Neural cell (in vitro differentiated cells): ENCODE results near the gene CUX1. TPM values are rescaled to one million over a fixed set of nuclear protein-coding genes. Genes with fewer than 3 reads are reported as not detected.

ENCODE experiments used
- H2AFZ ChIP-seq: fragments of 200-600, 300-800 bp; sonication (generic), shearing (Covaris generic); 2 replicates; pipeline ENCODE4 v1.6.0; 2014; ENCODE audit warnings: low read depth, mild to moderate bottlenecking, antibody characterized with exemption, low read length, moderate library complexity
- H3F3A ChIP-seq: fragments of 200-600 bp; shearing (Covaris generic); 2 replicates; pipeline ENCODE4 v1.6.1; 2016; ENCODE audit warnings: mild to moderate bottlenecking, moderate library complexity, mixed read lengths, antibody characterized with exemption, low read length; ENCODE audit not compliant: insufficient read depth, poor library complexity, severe bottlenecking
- H3K27ac ChIP-seq: fragments of 200-600, 300-800 bp; sonication (generic), shearing (Covaris generic); 2 replicates; pipeline ENCODE4 v1.5.1; 2014; ENCODE audit warnings: mild to moderate bottlenecking, low read length, moderate library complexity
- H3K27me3 ChIP-seq: fragments of 300-800, 200-600 bp; sonication (generic), shearing (Covaris generic); 2 replicates; pipeline ENCODE4 v1.6.0; 2014; ENCODE audit warnings: mild to moderate bottlenecking, low read depth, low read length, moderate library complexity; ENCODE audit not compliant: insufficient read depth
- H3K36me3 ChIP-seq: fragments of 300-800, 200-600 bp; sonication (generic), shearing (Covaris generic); 2 replicates; pipeline ENCODE4 v1.5.1; 2014; ENCODE audit warnings: mild to moderate bottlenecking, antibody characterized with exemption, low read length, moderate library complexity; ENCODE audit not compliant: insufficient read depth
- H3K4me2 ChIP-seq: fragments of 300-800, 200-600 bp; sonication (generic), shearing (Covaris generic); 2 replicates; pipeline ENCODE4 v1.6.0; 2014; ENCODE audit warnings: mild to moderate bottlenecking, low read length
- H3K4me3 ChIP-seq: fragments of 300-800, 200-600 bp; sonication (generic), shearing (Covaris generic); 2 replicates; pipeline ENCODE4 v1.5.1; 2014; ENCODE audit warnings: mild to moderate bottlenecking, low read length, moderate library complexity
- H3K79me2 ChIP-seq: fragments of 200-600 bp; shearing (Covaris generic); replicated peaks from 2 replicates; pipeline ENCODE4 v1.6.0; 2014; ENCODE audit warnings: mild to moderate bottlenecking, low read length, moderate library complexity; ENCODE audit not compliant: insufficient read depth
- H3K9ac ChIP-seq: fragments of 300-800, 200-600 bp; sonication (generic), shearing (Covaris generic); 2 replicates; pipeline ENCODE4 v1.6.1; 2016; ENCODE audit warnings: mild to moderate bottlenecking, low read length, mixed read lengths
- H3K9me2 ChIP-seq: fragments of 200-600 bp; shearing (Covaris generic); 2 replicates; pipeline ENCODE4 v1.6.1; 2016; ENCODE audit warnings: mild to moderate bottlenecking, low read length, mixed read lengths; ENCODE audit not compliant: insufficient read depth
- H3K9me3 ChIP-seq: fragments of 200-600, 300-800 bp; sonication (generic), shearing (Covaris generic); 2 replicates; pipeline ENCODE4 v1.6.1; 2016; ENCODE audit warnings: mild to moderate bottlenecking, mixed run types, low read length, moderate library complexity, mixed read lengths
- H4K20me1 ChIP-seq: fragments of 200-600 bp; shearing (Covaris generic); 2 replicates; pipeline ENCODE4 v1.6.1; 2016; ENCODE audit warnings: mild to moderate bottlenecking, mixed run types; ENCODE audit not compliant: insufficient read depth
- CTCF ChIP-seq: fragments of 450-650 bp; IDR thresholded peaks from 2 replicates; pipeline ENCODE4 v1.5.1; 2014; ENCODE audit warnings: antibody characterized with exemption, mild to moderate bottlenecking, moderate library complexity; ENCODE audit not compliant: poor library complexity, severe bottlenecking
- EP300 ChIP-seq: fragments of 450-650 bp; conservative IDR thresholded peaks from 2 replicates; pipeline ENCODE4 v1.6.1; 2014; ENCODE audit warnings: antibody characterized with exemption, mild to moderate bottlenecking, moderate library complexity; ENCODE audit not compliant: poor library complexity, severe bottlenecking
- EZH2 ChIP-seq: fragments of 200-600, 300-800 bp; shearing (Covaris generic), sonication (generic); IDR thresholded peaks from 2 replicates; pipeline ENCODE4 v1.6.1; 2014; ENCODE audit warnings: antibody characterized with exemption, low read length, borderline replicate concordance, mild to moderate bottlenecking; ENCODE audit not compliant: insufficient read depth, poor library complexity, severe bottlenecking
- MXI1 ChIP-seq: fragments of 450-650 bp; conservative IDR thresholded peaks from 2 replicates; pipeline ENCODE4 v1.6.1; 2014; ENCODE audit warnings: antibody characterized with exemption, mild to moderate bottlenecking; ENCODE audit not compliant: poor library complexity, severe bottlenecking
- POLR2AphosphoS5 ChIP-seq: IDR thresholded peaks from 2 replicates; pipeline ENCODE4 v1.6.1; 2012
- RAD21 ChIP-seq: fragments of 450-650 bp; conservative IDR thresholded peaks from 2 replicates; pipeline ENCODE4 v1.6.1; 2014; ENCODE audit warnings: antibody characterized with exemption, mild to moderate bottlenecking, moderate library complexity
- REST ChIP-seq: IDR thresholded peaks from 2 replicates; pipeline ENCODE4 v1.6.1; 2012; ENCODE audit warnings: borderline replicate concordance
- SMC3 ChIP-seq: fragments of 450-650 bp; conservative IDR thresholded peaks from 2 replicates; pipeline ENCODE4 v1.6.1; 2014; ENCODE audit warnings: antibody characterized with exemption, mild to moderate bottlenecking, moderate library complexity; ENCODE audit not compliant: poor library complexity
- TAF1 ChIP-seq: IDR thresholded peaks from 2 replicates; pipeline ENCODE4 v1.6.1; 2012; ENCODE audit warnings: low read depth
- polyA plus RNA-seq: library from polyadenylated mRNA; depleted of rRNA; stranded (reverse); fragments of >200 nt; gene quantifications from 2 replicates; pipeline ENCODE4 v1.2.3, GENCODE V29; 2014

The CUX1 gene
- polyA plus RNA-seq, 1 donor from 2014 or later = 26.6 TPM

- Histone ChIP-seq H3K4me3 (no peak overlapping the region), H3F3A (no peaks in the 10 kb centered on the region), H3K27me3 (no peaks in the 10 kb centered on the region), H3K36me3 (no peaks in the 10 kb centered on the region), H3K27ac (no peak overlapping the region), H2AFZ (no peak overlapping the region), H3K9me2 (no peaks in the 10 kb centered on the region), H3K79me2 (peaks cover 20% of the 10 kb centered on the region), H3K4me2 (no peak overlapping the region), H3K9me3 (no peaks in the 10 kb centered on the region), H3K9ac (no peak overlapping the region), H4K20me1 (no peaks in the 10 kb centered on the region)
- TF ChIP-seq CTCF (no peak), SMC3 (no peak), MXI1 (no peak), RAD21 (no peak), REST (no peak), POLR2AphosphoS5 (no peak), EZH2 (no peak), TAF1 (no peak), EP300 (no peak)
These were observed 82.2 kb downstream of the CUX1 start for GRCh38 chr7:101899616-101900015.

GRCh38 chr7:101900103-101900502 lies 82.7 kb downstream of the CUX1 start:
- no peaks in the 10 kb centered on the region for H4K20me1 ChIP-seq
- no peaks in the 10 kb centered on the region for H3K9me2 ChIP-seq
- TF ChIP-seq RAD21 (no peak), EP300 (no peak), SMC3 (no peak), EZH2 (no peak), MXI1 (no peak), POLR2AphosphoS5 (no peak), TAF1 (no peak), REST (no peak)
- no peak overlapping the region for H2AFZ ChIP-seq
- H3K79me2 ChIP-seq = peaks cover 19% of the 10 kb centered on the region
- H3K36me3 ChIP-seq = no peaks in the 10 kb centered on the region
- H3K4me3 ChIP-seq = no peak overlapping the region
- H3K27me3 ChIP-seq = no peaks in the 10 kb centered on the region
- H3K9me3 ChIP-seq = no peaks in the 10 kb centered on the region
- no peak overlapping the region for H3K9ac ChIP-seq
- H3K4me2 ChIP-seq = no peak overlapping the region
- H3K27ac ChIP-seq = no peak overlapping the region
- H3F3A ChIP-seq = no peaks in the 10 kb centered on the region
